ENCODE results near the gene HFM1. TPM values are rescaled to one million over a fixed set of nuclear protein-coding genes. Genes with fewer than 3 reads are reported as not detected.
"Not testable (repeated sequence)": the region's sequence is repeated elsewhere in the genome, so short reads cannot be mapped to it uniquely, and the experiment has no call there.

HFM1 gene
- total RNA-seq, 1 donor from 2014 or later: 0.32 TPM

- Histone ChIP-seq H3K4me1 (no peaks in the 10 kb centered on the region), H3K36me3 (no peaks in the 10 kb centered on the region), H3K4me3 (no peak overlapping the region), H3K9me3 (no peaks in the 10 kb centered on the region), H3K27ac (no peak overlapping the region), H3K27me3 (no peaks in the 10 kb centered on the region)
- DNase-seq (ENCODE audit: low spot score in 2 of 2): no peak
- intact Hi-C loops (cut with DNase I): no loop called here
- TF ChIP-seq CTCF (IDR thresholded peaks at IDR 0.05): no peak
These were observed 11.6 kb downstream of the HFM1 start for GRCh38 chr1:91393042-91393441.

- intact Hi-C loops (cut with DNase I): no loop called here
- Histone ChIP-seq H3K4me3 (no peak overlapping the region), H3K36me3 (no peaks in the 10 kb centered on the region), H3K9me3 (no peaks in the 10 kb centered on the region), H3K27me3 (no peaks in the 10 kb centered on the region), H3K4me1 (no peaks in the 10 kb centered on the region), H3K27ac (no peak overlapping the region)
- DNase-seq (ENCODE audit: low spot score in 2 of 2): no peak
- TF ChIP-seq CTCF (IDR thresholded peaks at IDR 0.05): no peak
These were observed 18.5 kb downstream of the HFM1 start for GRCh38 chr1:91386109-91386508.

GRCh38 chr1:91383456-91383855 lies 21.2 kb downstream of the HFM1 start:
- intact Hi-C loops (cut with DNase I): no loop called here
- no peak overlapping the region for H3K27ac ChIP-seq
- no peaks in the 10 kb centered on the region for H3K4me1 ChIP-seq
- no peak for DNase-seq (ENCODE audit: low spot score in 2 of 2)
- no peaks in the 10 kb centered on the region for H3K36me3 ChIP-seq
- no peaks in the 10 kb centered on the region for H3K27me3 ChIP-seq
- no peak for TF ChIP-seq CTCF (IDR thresholded peaks at IDR 0.05)
- no peaks in the 10 kb centered on the region for H3K9me3 ChIP-seq
- no peak overlapping the region for H3K4me3 ChIP-seq

- H3K36me3 ChIP-seq: no peaks in the 10 kb centered on the region
- DNase-seq (ENCODE audit: low spot score in 2 of 2): no peak
- TF ChIP-seq CTCF (IDR thresholded peaks at IDR 0.05): no peak
- no peak overlapping the region for H3K27ac ChIP-seq
- H3K4me1 ChIP-seq: no peaks in the 10 kb centered on the region
- intact Hi-C loops (cut with DNase I): no loop called here
- no peak overlapping the region for H3K4me3 ChIP-seq
- H3K9me3 ChIP-seq: no peaks in the 10 kb centered on the region
- H3K27me3 ChIP-seq: no peaks in the 10 kb centered on the region
These were observed 22.8 kb downstream of the HFM1 start for GRCh38 chr1:91381844-91382243.

- H3K27ac ChIP-seq: no peak overlapping the region
- no peaks in the 10 kb centered on the region for H3K36me3 ChIP-seq
- no peak overlapping the region for H3K4me3 ChIP-seq
- intact Hi-C loops (cut with DNase I): no loop called here
- no peaks in the 10 kb centered on the region for H3K27me3 ChIP-seq
- no peak for DNase-seq (ENCODE audit: low spot score in 2 of 2)
- no peaks in the 10 kb centered on the region for H3K4me1 ChIP-seq
- no peaks in the 10 kb centered on the region for H3K9me3 ChIP-seq
- no peak for TF ChIP-seq CTCF (IDR thresholded peaks at IDR 0.05)
These were observed 30.6 kb downstream of the HFM1 start for GRCh38 chr1:91374086-91374485.

- H3K4me3 ChIP-seq; H3K27ac ChIP-seq; H3K4me1 ChIP-seq; H3K27me3 ChIP-seq; H3K9me3 ChIP-seq; DNase-seq (ENCODE audit: low spot score in 2 of 2); intact Hi-C loops (cut with DNase I); H3K36me3 ChIP-seq: not testable (repeated sequence)
These were observed 32.4 kb downstream of the HFM1 start for GRCh38 chr1:91372230-91372629.
